Activated CD4-positive, alpha-beta T cell treated with anti-CD3 and anti-CD28 coated beads, Interleukin-2, Interleukin-4, amounts not matched to agents 100 ng/mL and 50 ng/mL, durations not matched to agents 16 hours and 8 hours (primary cell): Measurements from ENCODE around the gene AGO4.
"Not testable (repeated sequence)": the region's sequence is repeated elsewhere in the genome, so short reads cannot be mapped to it uniquely, and the experiment has no call there.

Experiments
- DNase-seq: peaks from one replicate; pipeline ENCODE4 v3.0.0-alpha.2; 2020; ENCODE audit warnings: low spot score

AGO4 gene

DNA sequence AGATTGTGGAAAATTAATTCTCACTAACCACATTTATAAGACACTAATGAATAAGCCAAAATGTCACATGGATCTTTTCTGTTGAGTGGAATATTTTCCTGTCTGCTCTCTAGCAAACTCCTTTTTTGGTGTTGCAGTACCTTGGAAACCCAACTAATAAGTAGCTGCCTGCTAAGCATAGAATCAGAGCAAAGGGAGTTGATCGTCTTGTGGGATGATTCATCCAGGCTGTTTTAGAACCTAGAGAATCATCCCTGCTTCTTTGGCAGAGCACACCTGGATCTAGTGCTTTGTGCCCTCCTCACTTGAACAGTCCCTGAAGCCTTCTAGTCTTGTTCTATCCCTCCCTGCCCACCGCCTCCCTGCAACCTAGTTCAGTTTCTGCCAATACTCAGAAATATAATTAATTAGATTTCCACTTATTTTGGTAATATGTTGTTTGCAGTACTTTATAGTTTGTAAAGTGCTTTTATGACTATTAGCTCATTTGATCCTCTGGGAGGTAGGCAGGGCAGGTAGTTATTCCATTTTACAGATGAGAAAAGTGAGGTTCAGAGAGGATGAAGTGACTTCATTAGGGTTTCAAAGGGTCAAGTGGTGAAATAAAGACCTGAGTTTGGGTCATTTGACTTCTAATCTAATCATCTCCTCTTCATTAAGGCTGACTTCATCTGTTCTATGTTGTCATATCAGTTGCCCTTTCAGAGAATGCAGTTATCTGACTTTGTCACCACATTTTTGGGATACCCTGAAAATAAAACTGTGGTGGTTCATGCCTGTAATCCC, 2.5 kb downstream of the AGO4 start:
- no peak for DNase-seq

DNA sequence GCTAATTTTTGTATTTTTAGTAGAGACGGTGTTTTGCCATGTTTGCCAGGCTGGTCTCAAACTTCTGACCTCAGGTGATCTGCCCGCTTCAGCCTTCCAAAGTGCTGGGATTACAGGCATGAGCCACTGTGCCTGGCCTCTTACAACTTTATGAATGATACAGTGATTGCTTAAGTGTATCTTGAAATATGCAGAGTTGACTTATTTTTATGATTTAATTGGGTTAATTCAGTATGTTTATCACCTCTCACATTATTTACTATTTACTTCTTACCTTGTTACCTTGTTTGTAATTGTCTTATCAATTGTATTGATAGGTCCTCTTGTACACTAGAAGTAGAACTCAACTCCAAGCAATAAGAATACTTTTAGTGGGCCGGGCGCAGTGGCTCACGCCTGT, 4.9 kb downstream of the AGO4 start:
- not testable (repeated sequence) for DNase-seq

DNA sequence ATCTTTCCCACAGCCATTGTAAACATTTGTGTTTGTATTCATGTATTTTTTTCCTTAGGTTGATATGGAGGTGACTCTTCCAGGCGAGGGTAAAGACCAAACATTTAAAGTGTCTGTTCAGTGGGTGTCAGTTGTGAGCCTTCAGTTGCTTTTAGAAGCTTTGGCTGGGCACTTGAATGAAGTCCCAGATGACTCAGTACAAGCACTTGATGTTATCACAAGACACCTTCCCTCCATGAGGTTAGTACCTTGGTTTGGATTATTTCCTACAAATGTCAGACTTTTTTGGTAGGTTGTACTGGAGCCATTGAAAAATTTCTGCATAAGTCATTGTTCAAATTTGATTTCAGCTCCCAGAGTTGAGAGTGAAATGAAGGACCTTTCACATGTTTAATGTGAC, 17.4 kb downstream of the AGO4 start:
- no peak for DNase-seq

DNA sequence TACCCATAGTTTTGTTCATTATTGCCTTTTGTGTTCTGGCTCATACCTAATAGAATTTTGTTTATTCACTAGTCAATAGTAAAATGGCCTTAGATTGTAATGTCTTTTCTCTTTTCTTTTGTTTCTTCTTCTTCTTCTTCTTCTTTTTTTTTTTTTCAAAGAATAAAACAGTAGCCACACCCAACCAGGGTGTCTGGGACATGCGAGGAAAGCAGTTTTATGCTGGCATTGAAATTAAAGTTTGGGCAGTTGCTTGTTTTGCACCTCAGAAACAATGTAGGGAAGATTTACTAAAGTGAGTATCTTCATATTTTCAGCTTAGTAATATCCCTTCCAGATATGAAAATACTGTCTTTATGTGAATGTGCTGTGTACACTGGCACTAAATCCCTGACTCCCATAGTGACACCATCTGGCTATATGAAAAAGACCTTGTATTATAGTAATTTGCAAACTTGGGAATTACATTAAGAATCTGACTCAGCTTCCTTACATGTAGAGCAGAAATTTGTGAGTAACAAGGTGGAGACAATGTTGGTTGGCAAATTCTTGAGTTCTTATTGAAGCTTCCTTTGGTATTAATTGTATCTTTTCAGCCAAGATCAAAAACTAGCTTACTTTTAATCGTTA, 24.6 kb downstream of the AGO4 start:
- DNase-seq = no peak

DNA sequence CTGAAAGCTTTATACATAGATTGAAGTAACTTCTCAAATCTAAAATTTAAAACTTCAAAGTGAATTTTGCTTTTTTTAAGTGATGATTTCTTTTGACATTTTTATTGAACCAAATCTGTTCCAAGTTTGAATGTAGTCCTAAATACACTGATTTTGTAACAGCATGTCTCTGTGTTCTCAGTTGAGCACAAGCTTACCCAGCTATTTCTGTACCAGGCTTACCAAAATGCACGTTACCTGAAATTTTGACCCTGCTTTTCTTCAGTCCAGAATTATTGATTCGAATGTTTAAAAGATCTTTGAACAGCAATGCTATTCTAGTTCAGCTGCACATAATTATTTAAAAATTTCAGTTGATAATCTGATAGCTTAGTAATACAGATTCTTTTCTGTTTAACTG, 25.6 kb downstream of the AGO4 start:
- DNase-seq = no peak

DNA sequence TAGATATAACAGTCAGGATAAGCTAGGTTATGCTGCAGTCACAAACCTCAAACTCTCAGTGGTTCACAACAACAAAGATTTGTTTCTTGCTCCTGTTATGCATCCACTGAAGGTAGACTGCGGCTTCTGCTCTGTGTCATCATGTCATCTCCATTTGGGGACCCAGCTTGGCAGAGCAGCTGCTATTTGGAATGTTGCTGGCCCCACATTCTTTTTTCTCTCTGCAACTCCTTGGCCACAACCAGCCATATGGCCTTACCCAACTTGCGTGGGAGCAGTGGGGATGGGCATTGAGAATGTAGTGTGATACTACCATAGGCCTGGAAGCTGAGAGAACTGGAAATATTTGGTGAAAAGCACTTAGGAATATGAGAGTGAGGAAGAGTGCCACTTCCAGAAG, 26.4 kb downstream of the AGO4 start:
- no peak for DNase-seq

DNA sequence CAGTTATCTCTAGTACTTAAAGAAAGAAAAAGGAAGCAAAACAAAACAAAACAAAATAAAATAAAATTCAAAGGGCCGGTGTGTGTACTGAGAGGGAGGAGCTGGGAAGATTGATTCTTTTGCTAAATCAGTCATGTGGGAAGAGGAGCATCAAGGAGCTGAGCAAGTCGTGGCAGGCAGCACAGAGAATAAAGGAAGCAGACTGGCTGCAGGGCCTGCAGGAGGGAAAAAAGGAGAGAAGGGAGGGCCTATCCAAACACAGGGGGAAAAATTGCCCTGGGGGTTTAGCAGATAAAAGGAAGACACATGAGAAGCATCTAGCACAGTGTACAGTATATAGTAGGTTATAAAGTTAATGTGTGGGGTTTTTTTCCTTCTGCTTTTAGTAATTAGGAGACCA, 27.6 kb downstream of the AGO4 start:
- DNase-seq = no peak

DNA sequence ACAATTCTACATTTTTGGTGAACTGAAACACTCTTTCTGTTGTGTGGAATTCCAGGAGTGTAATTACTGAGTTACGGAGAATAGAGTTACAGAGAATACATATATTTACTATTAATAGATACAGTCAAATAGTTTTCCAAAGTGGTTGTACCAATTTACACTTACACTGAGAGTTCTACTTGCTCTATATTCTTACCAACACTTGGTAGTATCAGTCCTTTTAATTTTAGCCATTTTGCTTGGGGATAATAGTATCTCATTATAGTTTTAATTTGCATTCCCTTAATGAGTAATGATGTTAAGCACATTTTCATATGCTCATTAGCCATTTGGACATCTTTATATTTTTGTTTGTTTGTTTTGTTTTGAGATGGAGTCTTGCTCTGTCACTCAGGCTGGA, 28.9 kb downstream of the AGO4 start:
- no peak for DNase-seq

DNA sequence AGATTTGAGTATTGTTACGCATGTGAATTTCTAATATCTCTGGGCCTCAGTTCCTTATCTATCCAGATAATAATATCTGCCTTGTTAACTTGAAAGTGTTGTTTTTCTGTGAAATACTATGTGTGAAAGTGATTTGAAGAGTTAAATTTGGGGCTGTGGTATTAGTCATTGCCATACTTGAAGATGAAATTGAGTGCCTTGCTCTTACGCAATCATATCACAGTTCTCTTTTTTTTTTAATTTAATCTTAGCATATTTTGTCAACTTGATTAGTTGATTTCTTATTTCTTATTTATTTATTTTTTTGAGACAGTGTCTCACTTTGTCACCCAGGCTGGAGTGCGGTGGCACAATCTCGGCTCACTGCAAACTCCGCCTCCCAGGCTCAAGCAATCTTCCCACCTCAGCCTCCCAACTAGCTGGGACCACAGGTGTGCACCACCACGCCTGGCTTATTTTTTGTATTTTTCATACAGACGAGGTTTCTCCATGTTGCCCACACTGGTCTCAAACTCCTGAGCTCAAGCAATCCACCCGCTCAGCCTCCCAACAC, 31.0 kb downstream of the AGO4 start:
- no peak for DNase-seq

DNA sequence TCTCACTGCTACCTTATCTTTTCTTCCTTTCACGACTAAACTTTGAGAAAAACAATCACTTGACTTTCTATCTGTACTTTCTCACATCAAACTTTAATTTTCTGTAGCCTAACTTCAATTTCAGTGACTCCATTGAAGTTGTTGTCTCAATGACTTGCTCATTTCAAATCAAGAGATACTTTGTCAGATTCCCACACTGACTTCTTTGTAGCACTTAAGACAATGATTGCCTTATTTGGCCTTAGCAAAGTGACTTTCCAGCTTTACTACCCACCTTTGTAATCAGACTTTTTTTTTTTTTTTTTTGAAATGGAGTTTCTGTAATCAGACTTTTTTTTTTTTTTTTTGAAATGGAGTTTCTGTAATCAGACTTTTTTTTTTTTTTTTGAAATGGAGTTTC, 37.0 kb downstream of the AGO4 start:
- no peak for DNase-seq

DNA sequence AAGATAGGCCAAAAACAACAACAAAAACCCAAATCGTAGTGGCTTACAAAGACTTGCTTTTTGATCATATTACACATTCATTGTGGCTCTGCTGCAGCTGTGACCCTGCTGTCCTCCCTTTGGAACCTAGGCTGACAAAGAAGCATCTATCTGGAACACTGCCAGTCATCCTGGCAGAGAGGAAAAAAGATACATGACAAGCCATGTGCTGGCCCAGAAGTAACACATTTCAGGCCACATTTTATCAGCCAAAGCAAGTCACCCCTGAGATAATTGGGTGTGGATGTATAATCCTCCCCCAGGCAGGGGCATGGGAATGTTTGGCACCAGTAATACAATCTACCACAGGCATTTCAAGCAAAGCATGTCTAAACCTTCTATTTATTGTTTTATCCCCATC, 38.0 kb downstream of the AGO4 start:
- DNase-seq = no peak

DNA sequence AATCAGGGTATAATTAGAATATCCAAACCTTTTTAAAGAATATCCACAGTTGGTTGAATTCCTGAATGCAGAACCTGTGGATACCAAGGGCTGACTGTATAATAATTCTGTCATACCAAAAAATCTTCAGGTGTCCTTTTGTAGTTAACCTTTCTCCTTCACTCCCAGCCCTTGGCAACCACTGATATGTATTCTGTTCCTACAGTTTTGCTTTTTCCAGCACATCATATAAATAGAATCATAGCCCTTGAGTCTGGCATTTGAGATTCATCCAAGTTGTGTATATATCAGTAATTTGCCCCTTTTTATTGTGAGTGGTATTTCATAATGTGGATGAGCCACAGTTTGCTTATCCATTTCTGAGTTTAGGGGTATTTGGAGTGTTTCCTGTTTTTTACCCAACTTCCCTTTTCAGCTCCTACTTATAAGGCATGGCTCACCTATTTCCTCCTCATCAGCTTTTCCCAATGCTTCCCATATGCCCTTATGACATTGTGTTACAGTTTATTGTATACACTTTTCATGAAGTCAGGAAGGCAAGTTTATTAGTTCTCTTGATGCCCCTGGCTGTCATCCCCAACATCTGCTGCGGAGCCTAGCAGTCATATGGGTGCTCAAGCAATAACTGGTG, 40.2 kb downstream of the AGO4 start:
- DNase-seq = no peak

DNA sequence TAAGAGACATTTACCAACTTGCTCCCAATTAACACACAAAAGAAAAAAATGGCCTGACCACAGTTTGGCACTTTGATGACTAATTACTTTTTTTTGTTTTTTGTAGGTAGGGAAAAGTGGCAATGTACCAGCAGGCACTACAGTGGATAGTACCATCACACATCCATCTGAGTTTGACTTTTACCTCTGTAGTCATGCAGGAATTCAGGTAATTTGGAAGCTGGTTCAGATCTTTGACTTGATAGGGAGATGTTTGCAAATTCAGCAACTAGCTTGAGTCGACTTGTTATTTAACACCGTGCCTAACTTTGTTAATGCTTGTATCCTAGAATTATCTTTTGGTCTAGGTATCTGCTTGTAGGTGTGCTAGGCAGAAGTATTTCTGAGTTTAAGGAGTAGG, 42.2 kb downstream of the AGO4 start:
- DNase-seq = no peak

DNA sequence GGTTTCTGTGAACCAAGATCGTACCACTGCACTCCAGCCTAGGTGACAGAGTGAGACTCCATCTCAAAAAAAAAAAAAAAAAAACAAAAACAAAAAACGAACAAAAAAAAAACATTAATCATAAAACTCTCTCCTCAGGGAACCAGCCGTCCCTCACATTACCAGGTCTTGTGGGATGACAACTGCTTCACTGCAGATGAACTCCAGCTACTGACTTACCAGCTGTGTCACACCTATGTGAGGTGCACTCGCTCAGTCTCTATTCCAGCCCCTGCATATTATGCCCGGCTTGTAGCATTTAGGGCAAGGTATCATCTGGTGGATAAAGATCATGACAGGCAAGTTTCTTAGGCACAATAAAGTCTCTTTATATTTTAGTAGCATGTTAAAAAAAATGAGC, 42.9 kb downstream of the AGO4 start:
- DNase-seq = no peak

DNA sequence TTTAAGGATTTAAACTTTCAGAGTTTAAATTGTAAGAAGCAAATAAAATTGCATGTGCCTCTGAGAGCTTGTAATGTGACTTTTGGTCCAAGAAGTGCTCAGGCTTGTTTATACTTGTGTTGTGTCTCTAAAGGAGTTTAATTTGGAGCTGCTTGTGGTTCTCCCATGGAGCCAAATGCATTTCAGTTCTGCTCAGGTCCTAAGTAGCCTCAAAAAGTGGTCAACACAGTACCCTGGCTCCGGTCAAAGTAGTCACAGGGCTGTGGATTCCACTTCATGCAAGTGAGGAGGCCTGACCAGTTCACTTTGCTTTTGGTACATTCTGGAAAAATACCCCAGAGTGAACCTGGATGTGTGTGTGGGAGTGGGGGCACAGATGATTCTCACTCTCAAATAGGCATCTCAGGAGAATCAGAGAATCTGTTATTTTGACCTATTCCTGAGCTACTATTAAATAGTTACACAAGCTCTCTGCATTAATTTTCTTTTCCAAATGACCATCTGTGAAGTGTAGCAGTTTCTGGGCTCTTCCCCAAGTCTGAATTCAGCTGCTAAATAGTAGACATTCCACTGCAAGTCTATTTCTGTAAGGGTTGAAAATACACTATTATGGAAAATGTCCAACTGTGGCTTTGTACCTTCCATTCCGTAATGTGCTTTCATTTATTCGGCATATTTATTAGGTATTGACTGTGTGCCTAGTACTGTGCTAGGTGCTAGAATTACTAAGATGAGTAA, 43.5 kb downstream of the AGO4 start:
- no peak for DNase-seq

DNA sequence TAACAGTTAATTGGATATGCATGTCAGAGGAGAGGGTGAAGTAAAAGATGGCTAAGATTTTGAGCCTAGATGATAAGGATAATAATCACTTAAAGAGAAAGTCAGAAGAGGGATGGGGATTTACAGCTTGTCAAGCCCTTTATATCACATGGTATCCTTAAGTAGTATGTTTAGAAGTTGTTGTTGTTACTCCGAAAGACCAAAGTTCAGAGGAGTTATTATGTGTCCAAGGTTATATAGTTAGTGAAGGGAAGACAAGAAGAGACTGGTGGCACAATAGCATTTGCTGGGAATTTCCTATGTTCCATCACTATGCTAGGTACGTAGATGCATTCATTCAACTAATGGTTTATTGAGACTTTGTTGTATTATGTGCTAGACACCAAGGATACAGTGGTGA, 44.4 kb downstream of the AGO4 start:
- no peak for DNase-seq

DNA sequence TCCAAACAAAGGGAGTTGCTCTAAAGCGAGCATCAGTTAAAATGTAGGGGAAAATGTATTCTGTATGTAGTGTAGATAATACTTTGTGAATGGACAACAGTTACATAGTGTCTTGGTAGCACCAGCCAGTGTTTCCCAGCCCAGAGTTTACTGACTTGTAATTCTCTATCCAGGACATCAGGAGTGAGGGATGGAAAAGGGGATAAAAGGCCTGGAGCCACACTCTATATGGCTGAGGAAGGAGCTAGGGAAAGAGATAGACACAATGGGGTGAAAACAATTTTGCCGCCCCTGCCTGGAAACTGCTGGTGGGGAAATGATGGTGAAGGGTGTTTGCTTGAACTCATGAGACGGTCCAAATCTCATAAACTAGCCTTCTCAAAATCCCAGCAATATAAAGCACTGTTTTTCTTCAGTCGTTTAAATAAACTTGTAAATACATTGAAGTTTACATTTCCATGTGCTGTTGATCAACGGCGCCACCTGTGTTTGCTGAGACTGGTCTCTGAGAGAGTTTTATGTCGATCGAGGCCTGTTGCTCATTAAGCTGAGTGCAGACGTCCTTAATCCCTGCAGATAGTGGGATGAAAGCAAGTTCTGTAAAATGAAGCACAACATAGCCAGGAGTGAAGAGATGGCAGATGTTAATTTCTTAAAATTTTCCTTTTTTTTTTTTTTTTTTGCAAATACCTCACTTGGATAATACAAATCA, 47.3 kb downstream of the AGO4 start:
- DNase-seq = no peak

DNA sequence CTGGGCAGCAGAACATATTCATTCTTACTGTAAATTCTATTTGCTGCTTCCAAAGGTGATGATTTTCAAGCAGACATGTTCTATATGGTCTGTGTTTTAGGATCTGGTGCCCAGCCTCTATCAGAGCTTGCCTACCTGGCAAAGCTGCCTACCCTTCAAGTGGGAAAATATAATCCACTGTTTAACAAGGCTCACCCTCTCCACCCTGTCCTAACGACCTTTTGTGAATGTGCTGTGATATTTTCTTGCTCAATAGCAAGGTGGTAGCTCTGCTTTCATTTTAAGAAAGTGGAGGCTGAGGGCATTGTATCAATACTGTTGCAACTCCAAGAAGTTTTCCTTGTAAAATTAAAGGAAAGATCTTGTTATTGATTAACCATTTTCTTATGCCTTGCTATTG, 49.1 kb downstream of the AGO4 start:
- DNase-seq = no peak

DNA sequence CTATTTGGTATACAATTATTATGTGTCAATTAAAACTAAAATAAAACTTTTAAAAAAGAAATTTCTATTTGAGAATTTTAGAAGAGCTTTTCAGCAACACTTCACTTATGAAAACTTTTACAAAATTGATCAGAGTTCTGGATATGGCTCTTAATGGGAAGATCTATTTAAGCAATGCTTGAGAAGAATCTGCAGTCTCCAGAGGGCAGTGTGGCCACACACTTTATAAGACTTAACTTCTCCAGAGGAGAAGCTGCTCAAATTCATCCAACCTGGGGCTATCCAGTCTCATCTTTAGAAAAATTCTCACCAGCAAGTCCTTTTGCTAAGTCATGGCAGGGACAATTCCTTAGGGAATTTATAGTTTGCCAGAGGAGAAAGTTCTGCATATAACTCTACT, 50.0 kb downstream of the AGO4 start:
- no peak for DNase-seq

DNA sequence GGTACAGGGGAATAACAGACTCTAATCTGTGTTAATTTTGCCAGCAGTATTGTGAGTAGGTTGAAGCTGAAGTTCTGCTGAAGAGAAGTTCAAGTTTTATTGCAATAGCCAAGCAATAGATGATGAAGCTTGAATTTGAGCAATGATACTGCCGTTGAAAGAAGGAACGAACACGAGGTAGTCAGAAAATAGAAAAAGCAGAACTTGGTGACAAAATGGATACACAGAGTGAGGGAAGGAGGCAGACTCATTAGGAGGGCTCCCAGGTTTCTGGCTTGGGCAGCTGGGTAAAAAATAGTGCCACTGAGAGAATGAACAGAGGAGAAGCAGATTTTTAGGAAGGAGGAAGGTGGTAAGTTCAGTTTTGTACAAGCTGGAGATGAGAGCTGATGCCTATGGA, 52.9 kb downstream of the AGO4 start:
- DNase-seq = no peak

DNA sequence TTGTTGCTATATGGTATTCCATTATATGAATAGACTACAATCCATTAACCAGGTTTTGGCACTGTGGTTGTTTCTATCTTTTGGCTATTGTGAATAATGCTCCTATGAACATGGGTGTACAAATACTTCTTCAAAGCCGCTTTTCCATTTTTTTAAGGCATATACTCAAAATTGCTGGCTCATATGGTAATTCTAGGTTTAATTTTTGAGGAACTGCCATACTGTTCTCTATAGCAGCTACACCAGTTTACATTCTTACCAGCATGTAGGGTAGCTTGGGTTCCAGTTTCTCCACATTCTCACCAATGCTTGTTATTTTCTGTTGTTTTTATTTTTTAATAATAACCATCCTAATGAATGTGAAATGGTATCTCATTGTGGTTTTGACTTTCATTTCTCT, 55.3 kb downstream of the AGO4 start:
- DNase-seq = no peak
